GM19328 (cell line): Measurements from ENCODE around the gene IL18R1.

Source experiments
- ATAC-seq: cut with Tn5 transposase; IDR thresholded peaks from one replicate; pipeline ENCODE4 v1.9.1; 2021; ENCODE audit warnings: mild to moderate bottlenecking, moderate library complexity; ENCODE audit not compliant: unreplicated experiment

The IL18R1 gene

DNA sequence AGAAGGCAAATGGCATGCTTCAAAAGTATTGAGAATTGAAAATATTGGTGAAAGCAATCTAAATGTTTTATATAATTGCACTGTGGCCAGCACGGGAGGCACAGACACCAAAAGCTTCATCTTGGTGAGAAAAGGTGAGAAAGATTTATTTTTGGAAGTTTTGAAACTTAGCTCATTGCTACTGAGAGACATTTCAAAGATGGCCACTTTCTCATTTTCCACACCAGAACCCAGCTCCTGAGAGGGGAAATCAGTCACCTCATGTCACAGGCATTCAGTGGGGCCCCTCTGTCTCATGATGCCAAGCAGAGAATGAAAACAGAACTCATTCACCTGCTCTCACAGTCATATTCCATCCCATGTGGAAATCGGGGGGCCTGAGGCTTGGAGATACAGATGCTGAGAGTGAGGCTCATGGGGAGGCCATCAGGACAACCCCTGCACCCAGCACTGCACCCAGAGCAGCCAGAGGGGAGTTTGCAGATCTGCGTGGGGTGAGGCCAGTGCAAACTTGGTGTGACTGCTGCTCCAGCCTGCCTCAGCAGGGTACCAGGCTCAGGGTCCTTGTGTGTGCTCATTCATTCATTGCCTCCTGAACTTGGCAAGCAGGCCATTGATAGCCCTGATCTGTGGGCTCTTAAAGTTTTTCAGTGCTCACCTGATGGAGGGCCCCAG lies 31.4 kb downstream of the IL18R1 start:
- ATAC-seq, result no peak

- ATAC-seq, result no peak
These were observed 32.4 kb downstream of the IL18R1 start for GRCh38 chr2:102387763-102388546.

GRCh38 chr2:102391565-102391964 lies 36.0 kb downstream of the IL18R1 start:
- no peak for ATAC-seq

DNA sequence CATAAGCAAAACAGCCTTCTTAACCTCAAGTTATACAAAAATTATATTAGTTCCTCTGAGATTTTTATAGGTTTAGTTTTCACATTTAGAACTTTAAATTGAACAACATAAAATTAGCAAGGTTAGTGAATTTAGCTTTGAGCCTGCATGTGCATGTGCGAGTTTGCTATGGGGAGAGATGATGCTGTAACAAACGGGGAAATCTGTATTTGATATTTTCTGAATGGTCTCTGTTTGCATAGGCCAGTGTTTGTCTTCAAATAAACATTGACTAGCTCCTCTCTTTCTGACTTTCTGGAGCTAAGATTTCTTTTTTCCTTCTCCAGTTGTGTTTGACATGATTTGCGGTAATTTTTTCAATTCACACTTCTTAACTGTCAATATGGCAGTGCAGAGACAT lies 36.5 kb downstream of the IL18R1 start:
- ATAC-seq, result no peak

DNA sequence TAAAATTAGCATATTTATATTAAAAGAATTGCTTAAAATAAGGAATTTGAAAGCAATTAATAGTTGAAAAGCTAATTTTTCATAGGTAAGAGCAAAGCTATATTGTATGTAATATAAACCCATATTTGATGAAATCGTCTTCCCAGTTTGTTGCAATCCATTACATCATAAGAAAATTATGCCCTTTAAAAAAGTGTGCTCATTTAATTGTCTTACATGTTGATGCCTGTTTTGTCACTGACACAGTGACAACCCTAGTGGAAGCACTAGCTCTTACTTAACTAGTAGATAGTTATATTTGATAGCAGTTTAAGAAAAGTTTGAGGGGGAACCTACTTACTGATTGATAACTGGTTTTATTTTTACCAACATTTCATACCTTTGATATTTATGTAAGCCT lies 37.3 kb downstream of the IL18R1 start:
- no peak for ATAC-seq

DNA sequence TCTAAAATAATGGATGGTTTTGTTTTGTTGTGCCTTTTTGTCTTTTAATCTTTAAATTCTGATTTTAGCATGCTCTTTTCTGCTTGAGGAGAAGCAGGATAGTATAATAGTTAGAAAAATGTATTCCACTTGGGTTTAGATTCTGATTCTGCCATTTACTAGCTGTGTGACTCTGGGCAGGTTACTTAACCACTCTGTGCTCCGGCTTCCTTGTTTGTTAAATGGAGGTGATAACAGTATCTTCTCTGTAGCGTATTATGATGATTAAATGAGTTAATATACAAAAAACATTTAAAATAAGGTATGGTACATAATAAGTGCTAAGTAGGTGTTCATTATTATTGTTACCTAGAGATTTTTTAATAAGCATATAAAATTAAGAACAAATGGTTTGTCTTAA lies 40.4 kb downstream of the IL18R1 start:
- no peak for ATAC-seq

GRCh38 chr2:102397209-102397608 lies 41.6 kb downstream of the IL18R1 start:
- no peak for ATAC-seq

DNA sequence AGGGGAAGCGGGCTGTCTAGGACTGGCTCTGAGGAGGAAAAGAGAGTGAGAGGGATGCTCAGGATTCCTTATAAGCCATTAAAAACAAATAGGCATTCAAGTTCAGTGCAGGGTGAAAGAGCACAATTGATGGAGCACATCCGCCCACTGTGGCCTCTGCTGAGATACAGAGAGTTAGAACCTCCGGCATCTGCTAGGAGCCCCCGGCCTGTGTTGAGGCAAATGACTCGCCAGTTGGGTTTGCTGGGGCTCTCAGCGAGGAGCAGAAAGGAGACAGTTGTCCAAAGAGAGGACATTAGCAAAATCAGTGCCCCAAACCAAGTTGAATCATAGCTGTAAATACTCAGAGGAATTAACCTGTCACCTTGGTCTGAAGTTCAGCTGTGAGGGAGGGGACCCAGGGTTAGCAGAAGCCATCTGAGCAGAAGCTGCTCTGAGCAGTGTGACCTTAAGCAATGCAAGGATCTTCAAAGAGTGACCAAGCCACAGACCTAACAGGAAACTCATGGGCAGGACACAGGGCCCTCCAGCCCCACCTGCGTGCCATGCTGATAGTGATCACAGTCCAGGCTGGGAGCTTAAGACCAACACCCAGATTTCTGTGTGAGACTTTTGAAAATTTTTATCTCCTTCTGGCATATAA lies 44.0 kb downstream of the IL18R1 start:
- ATAC-seq, result no peak

DNA sequence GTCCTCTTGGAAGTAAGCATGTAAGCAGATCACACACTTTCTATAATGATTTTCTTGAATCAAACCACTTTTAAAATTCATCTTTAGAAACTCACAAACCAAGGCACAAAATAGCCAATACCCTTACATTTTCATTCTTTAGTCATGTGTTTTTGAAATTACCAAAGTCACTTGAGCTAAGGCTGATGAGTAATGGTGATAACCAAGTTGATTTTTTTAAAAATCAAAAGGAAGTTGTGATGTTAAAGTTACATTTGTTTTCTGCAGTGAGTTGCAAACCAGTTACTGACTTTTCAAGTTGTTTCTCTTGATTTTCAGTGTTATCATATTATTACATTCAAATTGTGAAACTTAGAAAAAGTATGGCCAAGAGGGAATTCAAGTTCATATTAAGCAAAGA lies 45.9 kb downstream of the IL18R1 start:
- no peak for ATAC-seq

- ATAC-seq, result no peak
These were observed 46.3 kb downstream of the IL18R1 start for GRCh38 chr2:102401865-102402264.

GRCh38 chr2:102410952-102411351 lies 55.4 kb downstream of the IL18R1 start:
- ATAC-seq, result no peak

DNA sequence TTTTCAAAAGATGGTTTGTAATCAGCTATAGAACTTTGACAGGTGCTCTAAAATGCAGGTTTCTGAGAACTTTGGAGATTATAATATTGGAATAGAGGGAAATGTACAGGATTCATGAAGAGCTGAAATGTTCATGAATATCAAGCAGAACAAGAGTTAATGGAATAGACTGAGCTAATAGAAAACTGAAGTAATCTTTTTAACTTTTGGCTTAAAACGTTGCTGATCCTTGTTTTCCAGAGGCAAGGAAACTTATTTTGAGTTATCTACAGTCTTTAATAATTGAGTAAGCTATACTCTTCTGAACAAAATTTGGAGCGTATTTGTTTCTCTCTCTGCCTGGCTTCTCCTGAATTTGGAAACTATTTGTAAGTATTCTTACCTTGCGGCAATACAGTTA lies 56.6 kb downstream of the IL18R1 start:
- ATAC-seq, result no peak

- no peak for ATAC-seq
These were observed 62.4 kb downstream of the IL18R1 start for GRCh38 chr2:102417946-102418345.

GRCh38 chr2:102418421-102418961 lies 62.9 kb downstream of the IL18R1 start:
- ATAC-seq, result peak; percentile 68

DNA sequence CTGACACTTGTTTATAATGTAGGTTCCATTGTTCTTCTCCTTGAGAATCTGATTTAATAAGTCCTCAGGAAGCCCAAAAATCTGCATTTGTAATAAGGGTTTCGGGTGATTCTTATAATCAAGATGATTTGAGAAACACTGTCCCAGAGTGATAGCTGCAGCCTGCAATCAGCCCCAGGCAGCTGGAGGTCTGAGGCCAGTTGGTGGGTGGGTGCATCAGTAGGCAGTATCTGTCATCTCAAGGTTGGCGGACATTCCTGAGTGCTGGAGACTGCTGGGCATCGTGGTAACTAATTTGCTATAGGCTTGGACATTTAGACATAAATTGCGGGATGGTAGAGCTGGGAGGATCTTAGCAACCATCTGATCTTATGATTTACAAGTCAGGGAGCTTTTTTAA lies 64.7 kb downstream of the IL18R1 start:
- no peak for ATAC-seq

DNA sequence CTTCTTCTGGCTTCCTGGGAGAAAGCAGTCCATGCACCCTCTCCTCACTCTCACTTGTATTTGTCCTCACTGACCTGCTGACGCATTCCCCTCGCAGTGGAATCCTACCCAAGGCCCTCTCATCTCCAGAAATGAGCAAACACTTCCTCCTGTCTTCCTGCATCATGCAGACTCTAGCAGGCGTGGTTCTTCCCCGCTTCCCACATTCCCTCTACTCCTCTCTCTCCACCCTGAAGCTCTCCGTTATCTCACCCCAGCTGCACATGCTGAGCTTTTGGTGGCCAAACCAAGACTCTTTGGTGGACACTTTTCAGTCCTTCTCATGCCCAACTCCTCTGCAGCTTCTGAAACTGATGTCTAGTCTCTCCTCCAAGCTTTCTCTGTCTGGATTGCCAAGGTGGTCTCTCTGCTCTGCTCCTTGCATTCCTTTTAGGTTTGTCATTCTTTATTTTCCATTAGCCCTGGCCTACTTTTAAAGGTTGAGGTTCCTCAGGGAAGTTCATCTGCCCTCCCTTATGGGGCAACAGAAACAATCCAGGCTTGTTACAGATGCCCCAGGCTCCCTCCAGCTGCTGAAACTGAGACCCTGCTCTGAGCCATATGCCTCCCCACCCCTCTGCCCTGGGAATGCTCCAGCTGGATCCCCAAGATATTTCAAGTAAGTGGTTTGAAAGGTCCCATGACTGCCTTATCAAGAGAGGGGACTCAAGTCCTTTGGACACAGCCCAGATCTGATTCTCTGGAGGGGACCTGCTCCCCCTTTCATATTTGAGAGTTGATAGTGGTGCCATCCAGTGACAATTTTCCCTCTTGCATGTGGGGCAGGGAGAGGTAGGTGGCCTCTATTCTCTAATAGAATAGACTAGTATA lies 66.5 kb downstream of the IL18R1 start:
- ATAC-seq, result no peak

- ATAC-seq, result no peak
These were observed 67.3 kb downstream of the IL18R1 start, which contains the start of gene IL18RAP for GRCh38 chr2:102422910-102423309. Gene IL18RAP, plus strand, starts transcription at chr2:102423160. Its CDS starts 118 bp downstream, at chr2:102423278.

DNA sequence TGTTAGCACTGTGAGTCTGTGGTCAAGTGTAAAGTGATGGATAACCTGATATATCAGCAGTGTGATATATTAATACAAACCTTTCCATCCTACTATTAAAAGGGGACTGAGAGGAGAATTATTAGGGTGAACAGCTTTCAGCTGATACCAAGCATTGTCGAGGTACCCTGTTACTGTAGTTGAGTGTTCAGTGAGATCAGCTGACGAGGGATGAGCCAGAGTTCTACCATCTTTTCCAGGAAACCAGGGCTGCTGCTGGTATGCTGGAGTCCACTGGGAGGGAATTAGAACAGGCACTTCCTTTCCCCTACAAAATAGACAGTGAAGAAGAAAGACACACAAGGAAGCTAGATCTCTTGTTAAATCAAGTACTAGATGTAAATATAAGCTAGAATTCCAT lies 67.8 kb downstream of the IL18R1 start:
- ATAC-seq, result no peak

- peak; percentile 95 for ATAC-seq
These were observed 69.2 kb downstream of the IL18R1 start for GRCh38 chr2:102424754-102425153.

DNA sequence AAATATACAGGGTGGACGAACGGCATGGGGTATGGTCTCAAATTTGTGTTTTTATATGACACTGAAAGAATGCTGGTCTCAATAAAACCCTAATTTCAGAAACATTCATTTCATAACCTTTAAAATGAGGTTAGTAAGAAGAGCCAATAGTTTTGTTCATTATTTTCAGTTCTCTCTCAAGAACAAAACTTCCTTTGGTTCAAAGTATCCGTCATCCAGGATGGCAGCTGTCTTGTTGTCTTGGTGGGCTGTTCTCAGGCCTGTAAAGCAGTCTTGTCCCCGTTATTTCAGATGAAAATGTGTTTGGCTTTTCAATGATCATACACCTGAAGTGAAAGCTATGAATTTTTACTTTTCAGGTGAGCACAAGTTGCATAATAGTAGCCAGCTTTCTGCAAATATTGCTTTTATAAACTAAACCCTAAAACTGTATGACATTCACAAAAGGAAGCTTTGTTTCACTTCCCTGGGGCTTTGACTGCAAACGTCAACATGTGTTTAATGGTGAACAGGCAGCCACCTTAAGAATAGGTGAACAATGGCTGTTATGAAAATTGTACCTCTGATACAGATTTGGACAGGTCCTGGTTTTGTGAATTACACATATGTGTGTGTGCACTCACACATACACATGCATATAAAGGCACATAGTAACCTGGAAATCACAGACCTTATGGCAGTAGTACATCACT lies 70.0 kb downstream of the IL18R1 start:
- no peak for ATAC-seq
